Mesenteric fat pad (tissue), 1 donor: Measurements from ENCODE around the gene CCT4. TPM values are rescaled to one million over a fixed set of nuclear protein-coding genes. Genes with fewer than 3 reads are reported as not detected.
A peak's percentile ranks its signal among the peaks of the same experiment; 100 is the strongest.
"Not testable (repeated sequence)": the region's sequence is repeated elsewhere in the genome, so short reads cannot be mapped to it uniquely, and the experiment has no call there.

ENCODE experiments used
- DNase-seq: peaks from one replicate; pipeline ENCODE4 v3.0.0-alpha.2; 2020; ENCODE audit warnings: low spot score
- total RNA-seq: library from RNA; stranded (reverse); fragmentation: NEBNext Ultra II Directional; extraction: Animal tissue kit (Norgen Biotek cat#: 25700); gene quantifications from one replicate; pipeline ENCODE4 v1.2.1, GENCODE V29; 2021
- donor health status: DM: yes; HTN: yes; CAD: no.

Gene CCT4
- total RNA-seq, 1 donor from 2014 or later = 107 TPM

GRCh38 chr2:61879351-61879750 lies 9.1 kb downstream of the CCT4 start:
- not testable (repeated sequence) for DNase-seq

- DNase-seq = no peak
Observed at GRCh38 chr2:61878761-61879160, 9.7 kb downstream of the CCT4 start.

GRCh38 chr2:61877571-61878245 lies 10.7 kb downstream of the CCT4 start:
- no peak for DNase-seq

- no peak for DNase-seq
Observed at GRCh38 chr2:61876400-61876799, 12.1 kb downstream of the CCT4 start.

GRCh38 chr2:61866482-61867089 lies 21.9 kb downstream of the CCT4 start:
- DNase-seq = not testable (repeated sequence)

- no peak for DNase-seq
Observed at GRCh38 chr2:61862085-61862484, 26.4 kb downstream of the CCT4 start.

GRCh38 chr2:61857224-61857623 lies 31.2 kb downstream of the CCT4 start:
- no peak for DNase-seq

- no peak for DNase-seq
Observed at GRCh38 chr2:61855318-61855613, 33.2 kb downstream of the CCT4 start.

- no peak for DNase-seq
Observed at GRCh38 chr2:61854564-61855317, 33.7 kb downstream of the CCT4 start.

GRCh38 chr2:61853847-61854563 lies 34.5 kb downstream of the CCT4 start, which contains the start of gene FAM161A:
FAM161A (minus strand) TSS chr2:61854060; CDS start chr2:61854041, 19 bp downstream.
- DNase-seq = peak; percentile 92

GRCh38 chr2:61853086-61853846 lies 35.2 kb downstream of the CCT4 start:
- DNase-seq = no peak

- not testable (repeated sequence) for DNase-seq
Observed at GRCh38 chr2:61851270-61851669, 37.2 kb downstream of the CCT4 start.

GRCh38 chr2:61845320-61845719 lies 43.1 kb downstream of the CCT4 start:
- DNase-seq = no peak

- no peak for DNase-seq
Observed at GRCh38 chr2:61841286-61841685, 47.2 kb downstream of the CCT4 start.

GRCh38 chr2:61834893-61835292 lies 53.6 kb downstream of the CCT4 start:
- DNase-seq = no peak

GRCh38 chr2:61833971-61834370 lies 54.5 kb downstream of the CCT4 start:
- DNase-seq = no peak

- no peak for DNase-seq
Observed at GRCh38 chr2:61832183-61832841, 56.1 kb downstream of the CCT4 start.

- no peak for DNase-seq
Observed at GRCh38 chr2:61822255-61822654, 66.2 kb downstream of the CCT4 start.
